Cerebellar cortex (tissue), 1 donor: ENCODE data around the gene OR10G8.

Source experiments
- DNase-seq: peaks from one replicate; pipeline ENCODE4 v3.0.0-alpha.2; 2015; ENCODE audit warnings: low spot score

Gene OR10G8

DNA sequence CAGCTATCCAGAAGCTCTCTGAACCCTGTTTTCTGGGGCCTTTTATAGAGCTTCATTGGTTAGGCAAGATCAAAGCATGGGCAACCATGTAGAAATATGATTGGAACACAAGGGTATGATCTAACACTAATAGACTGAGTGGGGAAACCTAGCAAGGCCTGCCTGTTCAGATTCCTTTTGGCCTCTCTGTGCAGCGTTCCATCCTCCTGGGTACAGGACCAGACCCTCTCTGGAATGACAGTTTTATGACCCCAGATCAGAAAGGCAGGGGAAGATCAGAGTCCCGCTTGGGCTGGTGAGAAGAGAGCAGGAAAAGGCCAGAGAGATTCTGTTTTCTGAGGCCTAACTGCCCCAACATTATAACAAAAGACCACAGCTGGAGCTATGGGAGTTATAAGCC is 52.0 kb downstream of the OR10G8 start:
- no peak for DNase-seq

GRCh38 chr11:124079631-124080326 is 53.2 kb downstream of the OR10G8 start:
- no peak for DNase-seq
